Urothelium cell line (cell line): ENCODE data around the gene RELN.
A peak's percentile ranks its signal among the peaks of the same experiment; 100 is the strongest.

ENCODE experiments used
- DNase-seq: peaks from one replicate; pipeline ENCODE4 v3.0.0; 2011; ENCODE audit warnings: low spot score, mixed read lengths
- FAIRE-seq: peaks from 2 replicates; lab custom pipeline; 2011; peaks lifted over from hg19 to GRCh38; lab: Jason Lieb, UNC

Gene RELN

GRCh38 chr7:103651593-103652377 is 337.7 kb downstream of the RELN start:
- DNase-seq (no peak), FAIRE-seq (peak; percentile 55)

GRCh38 chr7:103649052-103649451 is 340.4 kb downstream of the RELN start:
- DNase-seq: no peak
- FAIRE-seq: no peak

GRCh38 chr7:103648135-103648534 is 341.3 kb downstream of the RELN start:
- FAIRE-seq (no peak), DNase-seq (no peak)

- FAIRE-seq: no peak
Observed at GRCh38 chr7:103644319-103644718, 345.1 kb downstream of the RELN start.

GRCh38 chr7:103640031-103640779 is 349.3 kb downstream of the RELN start:
- peak; percentile 13 for FAIRE-seq

More at GRCh38 chr7:103644319-103644718, 345.1 kb downstream of the RELN start:
- no peak for DNase-seq

GRCh38 chr7:103637726-103638125 is 351.7 kb downstream of the RELN start:
- FAIRE-seq (no peak), DNase-seq (no peak)

More at GRCh38 chr7:103640031-103640779, 349.3 kb downstream of the RELN start:
- DNase-seq: peak; percentile 41

GRCh38 chr7:103637094-103637493 is 352.4 kb downstream of the RELN start:
- no peak for DNase-seq
- no peak for FAIRE-seq

GRCh38 chr7:103636153-103636552 is 353.3 kb downstream of the RELN start:
- DNase-seq: peak; percentile 62
- no peak for FAIRE-seq

GRCh38 chr7:103632972-103633371 is 356.5 kb downstream of the RELN start:
- no peak for DNase-seq
- FAIRE-seq: no peak

GRCh38 chr7:103632005-103632639 is 357.3 kb downstream of the RELN start:
- DNase-seq (no peak), FAIRE-seq (no peak)

GRCh38 chr7:103630318-103630717 is 359.1 kb downstream of the RELN start:
- peak; percentile 46 for FAIRE-seq
- no peak for DNase-seq

GRCh38 chr7:103628742-103629141 is 360.7 kb downstream of the RELN start:
- FAIRE-seq (no peak), DNase-seq (no peak)

GRCh38 chr7:103626776-103627175 is 362.7 kb downstream of the RELN start:
- DNase-seq (no peak), FAIRE-seq (no peak)

GRCh38 chr7:103622274-103622673 is 367.2 kb downstream of the RELN start:
- FAIRE-seq (no peak), DNase-seq (no peak)

- FAIRE-seq: no peak
Observed at GRCh38 chr7:103613655-103614642, 375.5 kb downstream of the RELN start.

GRCh38 chr7:103609778-103610177 is 379.7 kb downstream of the RELN start:
- FAIRE-seq: no peak

More at GRCh38 chr7:103613655-103614642, 375.5 kb downstream of the RELN start:
- no peak for DNase-seq

GRCh38 chr7:103605640-103606039 is 383.8 kb downstream of the RELN start:
- FAIRE-seq (no peak), DNase-seq (no peak)

More at GRCh38 chr7:103609778-103610177, 379.7 kb downstream of the RELN start:
- no peak for DNase-seq

GRCh38 chr7:103598326-103598905 is 391.0 kb downstream of the RELN start:
- DNase-seq (no peak), FAIRE-seq (no peak)

- DNase-seq (no peak), FAIRE-seq (no peak)
Observed at GRCh38 chr7:103597606-103598005, 391.9 kb downstream of the RELN start.

- no peak for FAIRE-seq
- no peak for DNase-seq
Observed at GRCh38 chr7:103594186-103594585, 395.3 kb downstream of the RELN start.
